Activated CD4-positive, alpha-beta T cell treated with anti-CD3 and anti-CD28 coated beads for 36 hours (primary cell): ENCODE data around the gene LYZL1. TPM values are rescaled to one million over a fixed set of nuclear protein-coding genes. Genes with fewer than 3 reads are reported as not detected.
"Not testable (repeated sequence)": the region's sequence is repeated elsewhere in the genome, so short reads cannot be mapped to it uniquely, and the experiment has no call there.

Experiments
- ATAC-seq: fragments of 200-7000 bp; cut with Tn5 transposase; one replicate; pipeline ENCODE4 v1.10.0; 2021; ENCODE audit warnings: mild to moderate bottlenecking, moderate library complexity
- CTCF ChIA-PET: fragments of 350-600 bp; sonication (Branson Sonifier 250); formaldehyde crosslinking; loops from one replicate; lab custom pipeline; 2021; ENCODE audit warnings: antibody characterized with exemption; lab: Charles Lee
- POLR2A ChIA-PET: fragments of 350-600 bp; sonication (Branson Sonifier 250); formaldehyde crosslinking; loops from one replicate; lab custom pipeline; 2021; ENCODE audit warnings: antibody characterized with exemption, inconsistent platforms; lab: Charles Lee
- DNase-seq: peaks from one replicate; pipeline ENCODE4 v3.0.0-alpha.2; 2020
- H3K27ac Mint-ChIP-seq: one replicate; pipeline ENCODE4 v1.8.0; 2021; ENCODE audit warnings: mixed read lengths
- H3K27me3 Mint-ChIP-seq: one replicate; pipeline ENCODE4 v1.8.0; 2021; ENCODE audit warnings: mixed read lengths
- H3K36me3 Mint-ChIP-seq: one replicate; pipeline ENCODE4 v1.8.0; 2021; ENCODE audit warnings: low read depth, mixed read lengths
- H3K4me1 Mint-ChIP-seq: one replicate; pipeline ENCODE4 v1.8.0; 2021; ENCODE audit warnings: mixed read lengths
- H3K4me3 Mint-ChIP-seq: one replicate; pipeline ENCODE4 v1.8.0; 2021; ENCODE audit warnings: mild to moderate bottlenecking, moderate library complexity, mixed read lengths
- H3K9me3 Mint-ChIP-seq: one replicate; pipeline ENCODE4 v1.8.0; 2021; ENCODE audit warnings: low read depth, mixed read lengths
- intact Hi-C, 2 experiments: fragments of 100-400 bp; cut with DNase I in 1 of 2; cut with micrococcal nuclease in 1 of 2; formaldehyde crosslinking; loops; one replicate each; pipeline versions ENCODE4 v1.14.2 to v1.15.1; 2022 to 2024; cut with DNase I, micrococcal nuclease
- total RNA-seq, 2 experiments: library from RNA; stranded (reverse); gene quantifications; one replicate each; pipeline ENCODE4 v1.2.3, GENCODE V29; 2021

Gene LYZL1
- total RNA-seq, 2 experiments from 2014 or later = not detected

GRCh38 chr10:29358010-29358616, 69.2 kb downstream of the LYZL1 start:
- ChIA-PET POLR2A (no interaction called here), CTCF (interaction anchor here (0.8 kb wide), 1 partner anchor 91 kb away, joined by 3 read pairs; no protein-coding TSS in a partner anchor)
- ATAC-seq (no peak), DNase-seq (no peak)
- Mint-ChIP-seq H3K27me3 (no peaks in the 10 kb centered on the region), H3K4me3 (no peak overlapping the region), H3K36me3 (no peaks in the 10 kb centered on the region), H3K27ac (no peak overlapping the region), H3K9me3 (no peaks in the 10 kb centered on the region), H3K4me1 (no peaks in the 10 kb centered on the region)
- intact Hi-C loops = no loop called here

GRCh38 chr10:29360215-29360853, 71.5 kb downstream of the LYZL1 start:
- H3K4me3 Mint-ChIP-seq, CTCF ChIA-PET, H3K9me3 Mint-ChIP-seq, H3K36me3 Mint-ChIP-seq, POLR2A ChIA-PET, H3K27ac Mint-ChIP-seq, H3K4me1 Mint-ChIP-seq, intact Hi-C loops, H3K27me3 Mint-ChIP-seq, DNase-seq, ATAC-seq: not testable (repeated sequence)
